Upper lobe of right lung (tissue), 1 donor: ENCODE data around the gene DYRK1A. TPM values are rescaled to one million over a fixed set of nuclear protein-coding genes. Genes with fewer than 3 reads are reported as not detected.

Source experiments
- ATAC-seq: fragments of 200-7000 bp; cut with Tn5 transposase; one replicate; pipeline ENCODE4 v1.9.1; 2020; ENCODE audit warnings: mild to moderate bottlenecking, moderate library complexity
- DNase-seq: peaks from one replicate; pipeline ENCODE4 v3.0.0-alpha.2; 2020
- H3K27ac ChIP-seq: fragments of 200-600 bp; one replicate; pipeline ENCODE4 v1.8.0; 2022
- H3K27me3 ChIP-seq: fragments of 200-600 bp; one replicate; pipeline ENCODE4 v1.8.0; 2022; ENCODE audit warnings: mild to moderate bottlenecking
- H3K36me3 ChIP-seq: fragments of 200-600 bp; one replicate; pipeline ENCODE4 v1.8.0; 2022
- H3K4me1 ChIP-seq: fragments of 200-600 bp; one replicate; pipeline ENCODE4 v1.8.0; 2022
- H3K4me3 ChIP-seq: fragments of 200-600 bp; one replicate; pipeline ENCODE4 v1.8.0; 2022; ENCODE audit warnings: mild to moderate bottlenecking
- H3K9me3 ChIP-seq: fragments of 200-600 bp; one replicate; pipeline ENCODE4 v1.8.0; 2022
- intact Hi-C: fragments of 100-400 bp; cut with DNase I; formaldehyde crosslinking; loops from one replicate; pipeline ENCODE4 v1.11.0; 2022
- total RNA-seq: library from RNA; stranded (reverse); fragmentation: NEBNext Ultra II Directional; extraction: Animal tissue kit (Norgen Biotek cat#: 25700); gene quantifications from one replicate; pipeline ENCODE4 v1.2.1, GENCODE V29; 2021
- TF ChIP-seq, protein P1 (sequence below): fragments of 200-600 bp; IDR thresholded peaks from one replicate; pipeline ENCODE4 v1.8.0; 2022; ENCODE audit warnings: antibody characterized with exemption
- donor health status: DM: no; HTN: yes; CAD: no; lungs with severe emphysema.

Gene DYRK1A
- total RNA-seq, 1 donor from 2014 or later: 70.9 TPM

- Histone ChIP-seq H3K9me3 (no peaks in the 10 kb centered on the region), H3K27ac (no peak overlapping the region), H3K36me3 (peaks cover 97% of the 10 kb centered on the region), H3K4me1 (no peaks in the 10 kb centered on the region), H3K27me3 (no peaks in the 10 kb centered on the region), H3K4me3 (no peak overlapping the region)
- TF ChIP-seq, protein P1, sequence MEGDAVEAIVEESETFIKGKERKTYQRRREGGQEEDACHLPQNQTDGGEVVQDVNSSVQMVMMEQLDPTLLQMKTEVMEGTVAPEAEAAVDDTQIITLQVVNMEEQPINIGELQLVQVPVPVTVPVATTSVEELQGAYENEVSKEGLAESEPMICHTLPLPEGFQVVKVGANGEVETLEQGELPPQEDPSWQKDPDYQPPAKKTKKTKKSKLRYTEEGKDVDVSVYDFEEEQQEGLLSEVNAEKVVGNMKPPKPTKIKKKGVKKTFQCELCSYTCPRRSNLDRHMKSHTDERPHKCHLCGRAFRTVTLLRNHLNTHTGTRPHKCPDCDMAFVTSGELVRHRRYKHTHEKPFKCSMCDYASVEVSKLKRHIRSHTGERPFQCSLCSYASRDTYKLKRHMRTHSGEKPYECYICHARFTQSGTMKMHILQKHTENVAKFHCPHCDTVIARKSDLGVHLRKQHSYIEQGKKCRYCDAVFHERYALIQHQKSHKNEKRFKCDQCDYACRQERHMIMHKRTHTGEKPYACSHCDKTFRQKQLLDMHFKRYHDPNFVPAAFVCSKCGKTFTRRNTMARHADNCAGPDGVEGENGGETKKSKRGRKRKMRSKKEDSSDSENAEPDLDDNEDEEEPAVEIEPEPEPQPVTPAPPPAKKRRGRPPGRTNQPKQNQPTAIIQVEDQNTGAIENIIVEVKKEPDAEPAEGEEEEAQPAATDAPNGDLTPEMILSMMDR: no peak
- DNase-seq (no peak), ATAC-seq (no peak)
- intact Hi-C loops: no loop called here
Observed at GRCh38 chr21:37508341-37508740, 141.8 kb downstream of the DYRK1A start.

DNA sequence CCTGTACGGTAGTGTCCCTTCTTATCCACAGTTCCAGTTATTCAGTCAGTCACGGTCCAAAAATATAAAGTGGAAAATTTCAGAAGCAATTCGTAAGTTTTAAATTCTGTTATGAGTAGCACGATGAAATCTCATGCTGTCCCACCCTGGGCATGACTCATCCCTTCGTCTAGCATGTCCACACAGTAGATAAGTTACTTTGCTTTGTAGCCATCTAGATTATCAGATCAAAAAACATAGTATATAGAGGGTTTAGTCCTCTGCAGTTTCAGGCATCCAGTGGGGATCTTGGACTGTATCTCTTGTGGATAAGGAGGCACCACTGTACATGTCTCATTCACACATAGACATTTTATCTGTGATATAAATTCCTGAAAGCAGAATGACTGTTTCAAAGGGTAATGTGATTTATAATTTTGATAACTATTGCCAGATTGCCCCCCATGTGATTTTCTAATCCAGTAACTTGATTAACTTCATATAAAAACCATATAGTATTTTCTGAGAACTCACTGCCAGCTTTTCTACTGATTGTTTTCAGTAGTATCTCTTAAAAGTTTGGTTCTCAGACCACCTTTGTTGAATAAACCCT, 143.3 kb downstream of the DYRK1A start:
- Histone ChIP-seq H3K4me1 (no peaks in the 10 kb centered on the region), H3K9me3 (no peaks in the 10 kb centered on the region), H3K27me3 (no peaks in the 10 kb centered on the region), H3K36me3 (peaks cover 93% of the 10 kb centered on the region), H3K4me3 (no peak overlapping the region), H3K27ac (no peak overlapping the region)
- intact Hi-C loops: no loop called here
- no peak for DNase-seq
- TF ChIP-seq, protein P1: no peak
- ATAC-seq: no peak

- peaks cover 86% of the 10 kb centered on the region for H3K36me3 ChIP-seq
- TF ChIP-seq, protein P1: no peak
- no peak overlapping the region for H3K4me3 ChIP-seq
- H3K27me3 ChIP-seq: no peaks in the 10 kb centered on the region
- ATAC-seq: no peak
- no peaks in the 10 kb centered on the region for H3K9me3 ChIP-seq
- no peak for DNase-seq
- no peak overlapping the region for H3K27ac ChIP-seq
- no peaks in the 10 kb centered on the region for H3K4me1 ChIP-seq
- intact Hi-C loops: no loop called here
Observed at GRCh38 chr21:37511848-37512247, 145.3 kb downstream of the DYRK1A start.

GRCh38 chr21:37513383-37513782, 146.8 kb downstream of the DYRK1A start:
- H3K4me1 ChIP-seq: no peaks in the 10 kb centered on the region
- no peaks in the 10 kb centered on the region for H3K9me3 ChIP-seq
- no peak overlapping the region for H3K27ac ChIP-seq
- H3K27me3 ChIP-seq: no peaks in the 10 kb centered on the region
- intact Hi-C loops: no loop called here
- no peak overlapping the region for H3K4me3 ChIP-seq
- TF ChIP-seq, protein P1: no peak
- DNase-seq (no peak), ATAC-seq (no peak)
- peaks cover 74% of the 10 kb centered on the region for H3K36me3 ChIP-seq

- Histone ChIP-seq H3K4me3 (no peak overlapping the region), H3K36me3 (peaks cover 66% of the 10 kb centered on the region), H3K9me3 (no peaks in the 10 kb centered on the region), H3K27me3 (no peaks in the 10 kb centered on the region), H3K27ac (no peak overlapping the region), H3K4me1 (no peaks in the 10 kb centered on the region)
- intact Hi-C loops: no loop called here
- DNase-seq (no peak), ATAC-seq (no peak)
- TF ChIP-seq, protein P1: no peak
Observed at GRCh38 chr21:37514038-37514667, 147.6 kb downstream of the DYRK1A start.
